ENCODE data around the gene EPN1. TPM values are rescaled to one million over a fixed set of nuclear protein-coding genes. Genes with fewer than 3 reads are reported as not detected.

EPN1 gene
- total and polyA plus RNA-seq, 9 of the 15 experiments (the other 6 are each of a cell fraction or from before 2014, with no cell fraction given): 0.08 to 138 (median 12.7) TPM

DNA sequence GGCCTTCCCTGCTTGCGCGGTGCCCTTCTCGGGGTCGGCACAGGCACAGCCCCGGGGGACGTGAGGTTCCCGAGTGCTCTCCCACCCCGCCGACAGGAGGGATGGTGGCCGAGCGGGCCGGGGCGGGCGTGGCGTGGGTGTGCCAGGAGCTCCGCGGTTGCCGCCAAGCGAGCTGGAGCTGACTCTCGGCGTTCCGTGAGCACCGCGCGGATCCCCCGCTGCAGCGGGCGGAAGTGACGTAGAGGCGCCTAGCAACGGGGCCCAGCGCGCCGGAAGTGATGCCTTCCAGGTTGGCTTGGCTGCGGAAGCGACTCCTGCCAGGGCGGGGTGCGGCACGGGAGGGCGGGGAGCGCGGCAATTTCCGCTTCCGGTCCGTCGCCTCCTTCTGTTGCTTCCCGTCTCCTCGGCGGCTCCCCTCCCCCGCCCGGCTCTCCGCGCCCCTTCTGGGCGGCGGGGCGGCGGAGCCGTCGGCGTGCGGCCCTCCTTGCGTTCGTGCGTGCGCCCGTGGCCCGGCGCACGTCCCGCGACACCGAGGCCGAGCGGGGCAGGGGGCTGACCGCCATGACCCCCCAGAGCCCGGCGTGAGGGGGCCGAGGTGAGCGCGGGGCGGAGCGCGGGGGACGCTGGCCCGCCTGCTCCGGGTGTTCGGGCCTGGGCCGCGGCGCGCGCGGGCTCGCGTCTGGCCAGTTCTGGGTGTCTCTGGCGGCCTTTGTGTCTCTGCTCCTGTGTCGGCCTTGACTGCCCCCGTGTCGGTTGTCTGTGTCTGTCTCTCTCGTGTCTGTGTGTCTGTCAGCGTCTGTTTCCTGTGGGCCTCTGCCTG is at the start of gene EPN1 (continued):
- TF ChIP-seq CBX8 (IDR thresholded peaks at IDR 0.05; ENCODE audit: borderline replicate concordance, extremely low read depth, low read depth, low read length, poor library complexity, severe bottlenecking): no peak
- TF ChIP-seq, protein P1, sequence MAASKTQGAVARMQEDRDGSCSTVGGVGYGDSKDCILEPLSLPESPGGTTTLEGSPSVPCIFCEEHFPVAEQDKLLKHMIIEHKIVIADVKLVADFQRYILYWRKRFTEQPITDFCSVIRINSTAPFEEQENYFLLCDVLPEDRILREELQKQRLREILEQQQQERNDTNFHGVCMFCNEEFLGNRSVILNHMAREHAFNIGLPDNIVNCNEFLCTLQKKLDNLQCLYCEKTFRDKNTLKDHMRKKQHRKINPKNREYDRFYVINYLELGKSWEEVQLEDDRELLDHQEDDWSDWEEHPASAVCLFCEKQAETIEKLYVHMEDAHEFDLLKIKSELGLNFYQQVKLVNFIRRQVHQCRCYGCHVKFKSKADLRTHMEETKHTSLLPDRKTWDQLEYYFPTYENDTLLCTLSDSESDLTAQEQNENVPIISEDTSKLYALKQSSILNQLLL (CRISPR knock-in tag; IDR thresholded peaks at IDR 0.05; ENCODE audit: borderline replicate concordance): no peak
- TF ChIP-seq ZNF282 (CRISPR knock-in tag; IDR thresholded peaks at IDR 0.05): no peak
- TF ChIP-seq RAD21 (CRISPR knock-in tag; conservative IDR thresholded peaks at IDR 0.05 in 1 of 2, IDR thresholded peaks at IDR 0.05 in 1 of 2): no peak
- peak; percentile 23 to 26; a peak in 2 of 4 replicates for TF ChIP-seq FOXK2 (conservative IDR thresholded peaks at IDR 0.05 in 1 of 2, IDR thresholded peaks at IDR 0.05 in 1 of 2; ENCODE audit: low read depth in 2 of 2)
- no peak for TF ChIP-seq ZNF707 (CRISPR knock-in tag; conservative IDR thresholded peaks at IDR 0.05)
- TF ChIP-seq, protein P2, sequence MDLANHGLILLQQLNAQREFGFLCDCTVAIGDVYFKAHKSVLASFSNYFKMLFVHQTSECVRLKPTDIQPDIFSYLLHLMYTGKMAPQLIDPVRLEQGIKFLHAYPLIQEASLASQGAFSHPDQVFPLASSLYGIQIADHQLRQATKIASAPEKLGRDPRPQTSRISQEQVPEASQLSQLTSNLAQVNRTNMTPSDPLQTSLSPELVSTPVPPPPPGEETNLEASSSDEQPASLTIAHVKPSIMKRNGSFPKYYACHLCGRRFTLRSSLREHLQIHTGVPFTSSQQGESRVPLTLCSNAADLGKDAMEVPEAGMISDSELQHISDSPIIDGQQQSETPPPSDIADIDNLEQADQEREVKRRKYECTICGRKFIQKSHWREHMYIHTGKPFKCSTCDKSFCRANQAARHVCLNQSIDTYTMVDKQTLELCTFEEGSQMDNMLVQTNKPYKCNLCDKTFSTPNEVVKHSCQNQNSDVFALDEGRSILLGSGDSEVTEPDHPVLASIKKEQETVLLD (IDR thresholded peaks at IDR 0.05): no peak
- peak; percentile 79 for TF ChIP-seq ETS1 (conservative IDR thresholded peaks at IDR 0.05; ENCODE audit: control insufficient read depth, low read depth, low read length)
- no peak for TF ChIP-seq ZNF253 (CRISPR knock-in tag; conservative IDR thresholded peaks at IDR 0.05)
- TF ChIP-seq, protein P3, sequence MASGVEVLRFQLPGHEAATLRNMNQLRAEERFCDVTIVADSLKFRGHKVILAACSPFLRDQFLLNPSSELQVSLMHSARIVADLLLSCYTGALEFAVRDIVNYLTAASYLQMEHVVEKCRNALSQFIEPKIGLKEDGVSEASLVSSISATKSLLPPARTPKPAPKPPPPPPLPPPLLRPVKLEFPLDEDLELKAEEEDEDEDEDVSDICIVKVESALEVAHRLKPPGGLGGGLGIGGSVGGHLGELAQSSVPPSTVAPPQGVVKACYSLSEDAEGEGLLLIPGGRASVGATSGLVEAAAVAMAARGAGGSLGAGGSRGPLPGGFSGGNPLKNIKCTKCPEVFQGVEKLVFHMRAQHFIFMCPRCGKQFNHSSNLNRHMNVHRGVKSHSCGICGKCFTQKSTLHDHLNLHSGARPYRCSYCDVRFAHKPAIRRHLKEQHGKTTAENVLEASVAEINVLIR (CRISPR knock-in tag; IDR thresholded peaks at IDR 0.05): peak; percentile 93
- no peak for TF ChIP-seq NFYB (IDR thresholded peaks at IDR 0.05; ENCODE audit: extremely low read depth, insufficient read length)
- TF ChIP-seq SIX5 (IDR thresholded peaks at IDR 0.05; ENCODE audit: borderline replicate concordance in 1 of 2, insufficient read depth in 1 of 2, low read depth in 1 of 2, low read length in 2 of 2): peak in 1 of 2 experiments; percentile 31; a peak in 1 of 4 replicates
- TF ChIP-seq SPI1 (IDR thresholded peaks at IDR 0.05; ENCODE audit: borderline replicate concordance, low read depth, low read length): peak; percentile 59; the same call in 1 of the 2 replicates
- TF ChIP-seq MCM3 (IDR thresholded peaks at IDR 0.05): no peak
- TF ChIP-seq KAT7 (CRISPR knock-in tag; IDR thresholded peaks at IDR 0.05; ENCODE audit: borderline replicate concordance): no peak
- no peak for TF ChIP-seq PHB2 (IDR thresholded peaks at IDR 0.05; ENCODE audit: low read depth)
- TF ChIP-seq ZZZ3 (IDR thresholded peaks at IDR 0.05): no peak
- no peak for TF ChIP-seq NCOR1 (IDR thresholded peaks at IDR 0.05)
- 0 out of 2 replicates have a peak, but pooled peaks have one; percentile 51 for TF ChIP-seq MED1 (CRISPR knock-in tag; IDR thresholded peaks at IDR 0.05; ENCODE audit: borderline replicate concordance)
- TF ChIP-seq ZNF655 (CRISPR knock-in tag; IDR thresholded peaks at IDR 0.05): no peak
